ENCODE results near the gene SARS2. TPM values are rescaled to one million over a fixed set of nuclear protein-coding genes. Genes with fewer than 3 reads are reported as not detected.

SARS2 gene
- total RNA-seq, 2 experiments from 2014 or later: 43.4 to 48.6 TPM

DNA sequence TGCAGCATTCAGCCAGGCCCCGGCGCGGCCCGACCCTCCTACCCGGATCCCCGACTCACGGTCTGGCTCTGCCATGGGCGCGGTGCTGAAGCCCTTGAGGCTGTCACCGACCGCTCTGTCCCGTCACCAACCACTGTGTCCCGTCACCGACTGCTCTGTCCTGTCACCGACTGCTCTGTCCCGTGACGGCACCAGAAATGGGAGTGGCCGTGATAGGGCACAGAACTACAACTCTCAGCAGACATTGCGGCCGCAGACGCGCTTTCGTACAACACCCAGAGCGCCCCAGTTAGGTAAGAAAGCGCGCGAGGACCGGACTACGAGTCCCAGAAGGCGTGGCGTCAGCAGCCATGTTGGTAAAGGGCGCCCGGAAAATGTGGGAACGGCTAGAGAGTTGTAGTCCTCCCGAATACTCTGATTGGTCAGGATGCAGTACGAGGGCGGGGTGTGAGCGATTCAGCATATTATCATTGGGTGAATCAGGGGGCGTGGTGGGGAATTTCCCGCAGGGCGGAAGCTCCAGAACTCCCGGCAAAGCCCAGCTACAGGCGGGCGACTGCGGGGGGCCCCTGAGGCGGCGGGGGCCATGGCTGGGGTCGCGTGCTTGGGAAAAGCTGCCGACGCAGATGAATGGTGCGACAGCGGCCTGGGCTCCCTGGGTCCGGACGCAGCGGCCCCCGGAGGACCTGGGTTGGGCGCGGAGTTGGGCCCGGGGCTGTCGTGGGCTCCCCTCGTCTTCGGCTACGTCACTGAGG lies 30.9 kb downstream of the SARS2 start, which contains the start of the genes NFKBIB and SIRT2:
Gene NFKBIB, plus strand, starts transcription at position 523 of the 755 bp plus-strand sequence. Its CDS starts 64 bp downstream, at position 587.
Gene SIRT2, minus strand, starts transcription at position 172 of the 755 bp plus-strand sequence. Its CDS starts 97 bp downstream, at position 75.
- H3K4me3 Mint-ChIP-seq: peak within 1 kb of the TSS; percentile 84
- peak; percentile 93 for ATAC-seq
- TF ChIP-seq, protein P1, sequence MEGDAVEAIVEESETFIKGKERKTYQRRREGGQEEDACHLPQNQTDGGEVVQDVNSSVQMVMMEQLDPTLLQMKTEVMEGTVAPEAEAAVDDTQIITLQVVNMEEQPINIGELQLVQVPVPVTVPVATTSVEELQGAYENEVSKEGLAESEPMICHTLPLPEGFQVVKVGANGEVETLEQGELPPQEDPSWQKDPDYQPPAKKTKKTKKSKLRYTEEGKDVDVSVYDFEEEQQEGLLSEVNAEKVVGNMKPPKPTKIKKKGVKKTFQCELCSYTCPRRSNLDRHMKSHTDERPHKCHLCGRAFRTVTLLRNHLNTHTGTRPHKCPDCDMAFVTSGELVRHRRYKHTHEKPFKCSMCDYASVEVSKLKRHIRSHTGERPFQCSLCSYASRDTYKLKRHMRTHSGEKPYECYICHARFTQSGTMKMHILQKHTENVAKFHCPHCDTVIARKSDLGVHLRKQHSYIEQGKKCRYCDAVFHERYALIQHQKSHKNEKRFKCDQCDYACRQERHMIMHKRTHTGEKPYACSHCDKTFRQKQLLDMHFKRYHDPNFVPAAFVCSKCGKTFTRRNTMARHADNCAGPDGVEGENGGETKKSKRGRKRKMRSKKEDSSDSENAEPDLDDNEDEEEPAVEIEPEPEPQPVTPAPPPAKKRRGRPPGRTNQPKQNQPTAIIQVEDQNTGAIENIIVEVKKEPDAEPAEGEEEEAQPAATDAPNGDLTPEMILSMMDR (IDR thresholded peaks at IDR 0.05): no peak
- peak within 1 kb of the TSS; percentile 93 for H3K27ac Mint-ChIP-seq
- ChIA-PET CTCF (interaction anchor here (0.6 to 2.2 kb wide), 8 partner anchors 11 to 497 kb away, joined by 3 to 23 read pairs (median 4); partner anchors contain the start of genes FAM98C, MRPS12 and SARS2), POLR2A (interaction anchor here (0.5 to 1.5 kb wide), 9 partner anchors 12 to 583 kb away, joined by 3 to 7 read pairs (median 4); partner anchors contain the start of genes CCER2, FAM98C, MRPS12 and SARS2)
- peaks cover 19% of the 10 kb centered on the region for H3K36me3 Mint-ChIP-seq (ENCODE audit: low read depth)
- intact Hi-C loops (cut with micrococcal nuclease): no loop called here
- H3K27me3 Mint-ChIP-seq: no peaks in the 10 kb centered on the region
- H3K4me1 Mint-ChIP-seq (ENCODE audit: low read depth): peaks cover 30% of the 10 kb centered on the region
- H3K9me3 Mint-ChIP-seq: no peaks in the 10 kb centered on the region
- peak; percentile 100 for DNase-seq

DNA sequence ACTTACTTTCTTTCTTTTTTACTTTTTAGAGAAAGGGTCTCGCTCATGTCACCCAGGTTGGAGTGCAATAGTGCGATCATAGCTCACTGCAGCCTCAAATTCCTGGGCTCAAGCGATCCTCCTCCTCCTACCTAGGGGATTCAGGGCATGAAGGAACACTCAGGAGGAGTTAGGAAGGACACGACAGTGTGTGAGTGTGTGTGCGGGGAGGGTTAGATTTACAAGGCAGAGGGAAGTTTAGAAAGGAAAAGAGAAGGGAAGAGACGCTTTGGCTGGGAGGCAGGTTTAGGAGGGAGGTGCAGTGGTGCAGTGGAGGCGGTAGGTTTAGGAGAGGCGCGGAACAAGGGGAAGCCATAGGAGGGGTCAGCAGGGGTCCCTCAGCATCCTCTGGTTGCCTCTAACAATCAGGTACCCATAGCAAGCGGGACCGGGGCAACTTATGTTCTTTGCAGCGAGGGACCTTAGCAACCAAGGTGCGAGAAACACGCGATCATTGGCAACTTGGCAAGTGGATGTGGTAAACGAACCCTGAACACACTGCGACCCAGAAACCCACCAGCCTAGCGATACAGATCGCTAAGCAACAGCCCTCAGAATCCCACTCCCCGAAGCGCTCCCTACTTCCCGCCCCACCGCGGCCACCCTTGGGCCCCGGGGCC lies 31.6 kb downstream of the SARS2 start:
- ATAC-seq (no peak), DNase-seq (no peak)
- intact Hi-C loops (cut with micrococcal nuclease): no loop called here
- peaks cover 15% of the 10 kb centered on the region for H3K36me3 Mint-ChIP-seq (ENCODE audit: low read depth)
- ChIA-PET CTCF (interaction anchor here (4.0 kb wide), 1 partner anchor 12 kb away, joined by 21 read pairs; no protein-coding TSS in a partner anchor), POLR2A (no interaction called here)
- H3K9me3 Mint-ChIP-seq: no peaks in the 10 kb centered on the region
- peak overlapping the region; percentile 84 for H3K4me3 Mint-ChIP-seq
- H3K27ac Mint-ChIP-seq: peak overlapping the region; percentile 93
- H3K4me1 Mint-ChIP-seq (ENCODE audit: low read depth): peaks cover 25% of the 10 kb centered on the region
- TF ChIP-seq, protein P1 (IDR thresholded peaks at IDR 0.05): no peak
- H3K27me3 Mint-ChIP-seq: no peaks in the 10 kb centered on the region

GRCh38 chr19:38894968-38895367 lies 35.6 kb downstream of the SARS2 start:
- DNase-seq (no peak), ATAC-seq (no peak)
- no peaks in the 10 kb centered on the region for H3K9me3 Mint-ChIP-seq
- TF ChIP-seq, protein P1 (IDR thresholded peaks at IDR 0.05): no peak
- H3K27ac Mint-ChIP-seq: no peak overlapping the region
- H3K27me3 Mint-ChIP-seq: no peaks in the 10 kb centered on the region
- H3K4me1 Mint-ChIP-seq (ENCODE audit: low read depth): peaks cover 14% of the 10 kb centered on the region
- intact Hi-C loops (cut with micrococcal nuclease): no loop called here
- POLR2A ChIA-PET: no interaction called here
- CTCF ChIA-PET: interaction anchor here (1.6 to 4.0 kb wide), 2 partner anchors 8 to 35 kb away, joined by 6 to 21 read pairs; partner anchors contain the start of genes MRPS12 and SARS2
- H3K36me3 Mint-ChIP-seq (ENCODE audit: low read depth): peaks cover 3% of the 10 kb centered on the region
- H3K4me3 Mint-ChIP-seq: no peak overlapping the region

DNA sequence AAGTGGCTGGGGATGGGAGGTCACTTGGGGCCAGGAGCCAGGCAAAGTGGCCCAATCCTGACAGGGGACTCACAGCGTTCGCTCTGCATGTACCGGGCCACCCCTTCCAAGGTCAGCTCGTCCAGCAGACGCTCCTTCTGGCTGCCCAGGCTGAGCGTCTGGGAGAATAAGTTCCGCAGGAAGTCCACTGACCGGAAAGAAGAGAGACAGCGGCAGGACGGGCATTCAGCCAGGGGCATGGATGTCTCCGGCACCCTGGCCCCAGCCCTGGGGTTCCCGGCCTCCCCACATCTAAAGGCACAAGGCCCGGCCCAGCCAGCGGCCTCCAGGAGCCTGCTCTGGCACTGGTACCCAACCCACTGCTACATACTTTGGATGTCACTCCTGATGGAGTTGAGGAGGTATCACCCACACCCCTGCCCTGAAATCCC lies 37.2 kb downstream of the SARS2 start:
- Mint-ChIP-seq H3K9me3 (no peaks in the 10 kb centered on the region), H3K27me3 (no peaks in the 10 kb centered on the region), H3K4me3 (no peak overlapping the region), H3K36me3 (ENCODE audit: low read depth) (peaks cover 3% of the 10 kb centered on the region), H3K4me1 (ENCODE audit: low read depth) (peaks cover 7% of the 10 kb centered on the region), H3K27ac (no peak overlapping the region)
- ChIA-PET CTCF (interaction anchor here (1.0 kb wide), 1 partner anchor 18 kb away, joined by 3 read pairs; no protein-coding TSS in a partner anchor), POLR2A (no interaction called here)
- intact Hi-C loops (cut with micrococcal nuclease): no loop called here
- DNase-seq (no peak), ATAC-seq (no peak)
- TF ChIP-seq, protein P1 (IDR thresholded peaks at IDR 0.05): no peak
